Measurements from ENCODE around the gene DNAI1. TPM values are rescaled to one million over a fixed set of nuclear protein-coding genes. Genes with fewer than 3 reads are reported as not detected.

DNAI1 gene
- total RNA-seq, 1 experiment from 2014 or later: 1.1 TPM

DNA sequence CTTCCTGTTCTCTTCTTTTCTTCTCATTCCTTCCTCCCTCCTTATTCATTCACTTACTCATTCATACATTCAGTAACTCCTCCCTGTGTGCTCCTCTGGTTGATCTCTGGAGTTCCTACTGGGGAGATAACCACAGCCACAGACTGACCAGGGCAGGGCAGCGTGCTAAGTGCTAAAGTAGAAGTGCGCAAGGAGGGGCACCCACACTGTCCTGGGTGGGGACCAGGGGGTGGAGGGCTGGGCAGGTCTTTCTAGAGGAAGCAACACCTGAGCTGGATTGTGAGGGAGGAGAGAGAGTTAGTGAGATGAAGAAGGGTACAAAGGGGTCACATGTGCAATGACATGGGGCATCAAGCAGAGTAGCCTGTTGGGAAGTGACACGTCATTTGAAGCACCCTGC, 50.3 kb downstream of the DNAI1 start:
- Histone ChIP-seq H4K20me1 (ENCODE audit: insufficient read depth) (no peaks in the 10 kb centered on the region), H3K36me3 (ENCODE audit: control insufficient read depth in 1 of 2, insufficient read depth in 2 of 2, low read length in 2 of 2) (no peaks in the 10 kb centered on the region), H3K9me2 (ENCODE audit: insufficient read depth) (no peaks in the 10 kb centered on the region), H3K4me3 (replicated peaks in 1 of 2; ENCODE audit: low read depth in 1 of 2, low read length in 2 of 2) (no peak overlapping the region), H3K9me3 (ENCODE audit: control insufficient read depth in 1 of 2, insufficient read depth in 1 of 2, low read depth in 1 of 2, low read length in 2 of 2) (no peaks in the 10 kb centered on the region), H3K4me1 (ENCODE audit: control insufficient read depth in 1 of 2, insufficient read depth in 2 of 2, low read length in 2 of 2) (peaks cover 3 to 5% of the 10 kb centered on the region in 2 experiments; a peak in 2 of 4 replicates), H2AFZ (ENCODE audit: low read depth, low read length, poor library complexity, severe bottlenecking) (no peak overlapping the region), H3K4me2 (ENCODE audit: low read length) (no peak overlapping the region), H3K79me2 (ENCODE audit: insufficient read depth, low read length) (no peaks in the 10 kb centered on the region), H3K27ac (ENCODE audit: low read depth, low read length) (no peak overlapping the region), H3K27me3 (ENCODE audit: insufficient read depth, low read length) (no peaks in the 10 kb centered on the region), H3K9ac (ENCODE audit: low read length) (no peak overlapping the region)
- ChIA-PET POLR2A (no interaction called here), CTCF (no interaction called here), RAD21 (ENCODE audit: low non-redundant PET in 1 of 2, low total read pairs in 2 of 2, uncharacterized antibody in 2 of 2, unreplicated experiment in 2 of 2) (no interaction called here)
- no peak for DNase-seq (ENCODE audit: low read depth, low spot score)
- TF ChIP-seq, protein P1, sequence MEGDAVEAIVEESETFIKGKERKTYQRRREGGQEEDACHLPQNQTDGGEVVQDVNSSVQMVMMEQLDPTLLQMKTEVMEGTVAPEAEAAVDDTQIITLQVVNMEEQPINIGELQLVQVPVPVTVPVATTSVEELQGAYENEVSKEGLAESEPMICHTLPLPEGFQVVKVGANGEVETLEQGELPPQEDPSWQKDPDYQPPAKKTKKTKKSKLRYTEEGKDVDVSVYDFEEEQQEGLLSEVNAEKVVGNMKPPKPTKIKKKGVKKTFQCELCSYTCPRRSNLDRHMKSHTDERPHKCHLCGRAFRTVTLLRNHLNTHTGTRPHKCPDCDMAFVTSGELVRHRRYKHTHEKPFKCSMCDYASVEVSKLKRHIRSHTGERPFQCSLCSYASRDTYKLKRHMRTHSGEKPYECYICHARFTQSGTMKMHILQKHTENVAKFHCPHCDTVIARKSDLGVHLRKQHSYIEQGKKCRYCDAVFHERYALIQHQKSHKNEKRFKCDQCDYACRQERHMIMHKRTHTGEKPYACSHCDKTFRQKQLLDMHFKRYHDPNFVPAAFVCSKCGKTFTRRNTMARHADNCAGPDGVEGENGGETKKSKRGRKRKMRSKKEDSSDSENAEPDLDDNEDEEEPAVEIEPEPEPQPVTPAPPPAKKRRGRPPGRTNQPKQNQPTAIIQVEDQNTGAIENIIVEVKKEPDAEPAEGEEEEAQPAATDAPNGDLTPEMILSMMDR (IDR thresholded peaks at IDR 0.05 in 2 of 3, conservative IDR thresholded peaks at IDR 0.05 in 1 of 3; ENCODE audit: borderline replicate concordance in 1 of 3, insufficient read depth in 1 of 3, low read depth in 2 of 3, low read length in 2 of 3): no peak
- TF ChIP-seq JUND (IDR thresholded peaks at IDR 0.05): no peak
- TF ChIP-seq YY1 (IDR thresholded peaks at IDR 0.05; ENCODE audit: extremely low read depth, insufficient replicate concordance, low read depth, low read length): no peak
- no peak for ATAC-seq
- BruUV-seq (replicated peaks): no TSS peak
- intact Hi-C loops (cut with micrococcal nuclease): no loop called here

DNA sequence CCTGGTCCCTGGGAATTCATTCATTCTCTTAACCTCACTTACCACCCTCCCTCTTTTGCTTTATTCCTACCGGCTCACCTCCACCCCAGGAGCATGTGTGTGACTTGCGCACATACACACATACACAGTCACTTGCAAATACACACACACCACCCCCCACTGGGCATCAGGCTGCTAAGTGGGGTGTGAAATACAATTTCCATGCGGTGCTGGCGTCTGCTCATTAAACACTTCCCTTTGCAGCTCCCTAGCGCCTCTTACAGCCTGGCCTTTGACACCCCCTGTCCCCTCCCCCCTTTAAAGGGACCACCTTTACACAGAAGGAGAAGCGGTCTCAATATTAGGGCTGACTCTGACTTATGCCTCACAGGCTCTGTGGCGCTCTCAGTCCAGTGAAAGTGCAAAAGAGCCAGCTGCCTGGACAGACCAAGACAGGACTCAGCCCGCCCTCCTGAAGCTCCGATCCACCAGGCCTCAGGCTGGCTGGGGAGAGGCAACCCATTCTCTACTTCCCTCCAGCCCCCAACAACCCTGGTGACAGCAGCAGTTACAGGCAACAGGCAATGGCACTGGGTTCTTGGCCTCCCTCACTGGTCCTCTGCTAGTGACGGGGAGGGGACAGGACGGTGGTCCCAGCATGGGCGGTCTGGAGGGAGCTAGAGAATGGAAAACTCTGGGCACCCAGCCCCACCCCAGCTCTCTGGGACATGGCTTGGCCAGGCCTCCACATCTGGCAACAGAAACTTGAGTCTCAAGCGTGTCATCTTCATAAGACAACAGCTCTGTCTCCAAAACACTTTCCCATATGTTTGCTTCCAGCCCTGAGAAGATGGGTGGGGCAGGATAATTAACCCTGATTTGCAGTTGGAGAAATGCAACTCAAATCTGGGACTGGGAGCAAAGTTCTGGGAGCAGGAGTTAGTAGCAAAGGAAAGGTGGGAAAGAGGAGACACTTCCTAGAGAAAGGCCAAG, 52.2 kb downstream of the DNAI1 start:
- Histone ChIP-seq H3K9ac (ENCODE audit: low read length) (no peak overlapping the region), H2AFZ (ENCODE audit: low read depth, low read length, poor library complexity, severe bottlenecking) (no peak overlapping the region), H3K4me2 (ENCODE audit: low read length) (no peak overlapping the region), H3K27me3 (ENCODE audit: insufficient read depth, low read length) (no peaks in the 10 kb centered on the region), H3K27ac (ENCODE audit: low read depth, low read length) (no peak overlapping the region), H3K36me3 (ENCODE audit: control insufficient read depth in 1 of 2, insufficient read depth in 2 of 2, low read length in 2 of 2) (no peaks in the 10 kb centered on the region), H3K4me3 (replicated peaks in 1 of 2; ENCODE audit: low read depth in 1 of 2, low read length in 2 of 2) (no peak overlapping the region), H3K4me1 (ENCODE audit: control insufficient read depth in 1 of 2, insufficient read depth in 2 of 2, low read length in 2 of 2) (peaks cover 3 to 5% of the 10 kb centered on the region in 2 experiments; a peak in 2 of 4 replicates), H4K20me1 (ENCODE audit: insufficient read depth) (no peaks in the 10 kb centered on the region), H3K79me2 (ENCODE audit: insufficient read depth, low read length) (no peaks in the 10 kb centered on the region), H3K9me2 (ENCODE audit: insufficient read depth) (no peaks in the 10 kb centered on the region), H3K9me3 (ENCODE audit: control insufficient read depth in 1 of 2, insufficient read depth in 1 of 2, low read depth in 1 of 2, low read length in 2 of 2) (no peaks in the 10 kb centered on the region)
- ChIA-PET POLR2A (no interaction called here), RAD21 (ENCODE audit: low non-redundant PET in 1 of 2, low total read pairs in 2 of 2, uncharacterized antibody in 2 of 2, unreplicated experiment in 2 of 2) (no interaction called here), CTCF (no interaction called here)
- no TSS peak for BruUV-seq (replicated peaks)
- DNase-seq (ENCODE audit: low read depth, low spot score) (no peak), ATAC-seq (no peak)
- intact Hi-C loops (cut with micrococcal nuclease): no loop called here
- no peak for TF ChIP-seq ELF1 (IDR thresholded peaks at IDR 0.05; ENCODE audit: borderline replicate concordance, low read depth)
- no peak for TF ChIP-seq EGR1 (IDR thresholded peaks at IDR 0.05; ENCODE audit: low read depth)
- TF ChIP-seq EZH2phosphoT487 (IDR thresholded peaks at IDR 0.05; ENCODE audit: borderline replicate concordance): no peak
- TF ChIP-seq SIN3A (IDR thresholded peaks at IDR 0.05; ENCODE audit: low read depth): no peak
- no peak for TF ChIP-seq JUND (IDR thresholded peaks at IDR 0.05)
- TF ChIP-seq ZFX (IDR thresholded peaks at IDR 0.05): no peak
- no peak for TF ChIP-seq ZNF274 (IDR thresholded peaks at IDR 0.05; ENCODE audit: low read depth, low read length)
- TF ChIP-seq, protein P2, sequence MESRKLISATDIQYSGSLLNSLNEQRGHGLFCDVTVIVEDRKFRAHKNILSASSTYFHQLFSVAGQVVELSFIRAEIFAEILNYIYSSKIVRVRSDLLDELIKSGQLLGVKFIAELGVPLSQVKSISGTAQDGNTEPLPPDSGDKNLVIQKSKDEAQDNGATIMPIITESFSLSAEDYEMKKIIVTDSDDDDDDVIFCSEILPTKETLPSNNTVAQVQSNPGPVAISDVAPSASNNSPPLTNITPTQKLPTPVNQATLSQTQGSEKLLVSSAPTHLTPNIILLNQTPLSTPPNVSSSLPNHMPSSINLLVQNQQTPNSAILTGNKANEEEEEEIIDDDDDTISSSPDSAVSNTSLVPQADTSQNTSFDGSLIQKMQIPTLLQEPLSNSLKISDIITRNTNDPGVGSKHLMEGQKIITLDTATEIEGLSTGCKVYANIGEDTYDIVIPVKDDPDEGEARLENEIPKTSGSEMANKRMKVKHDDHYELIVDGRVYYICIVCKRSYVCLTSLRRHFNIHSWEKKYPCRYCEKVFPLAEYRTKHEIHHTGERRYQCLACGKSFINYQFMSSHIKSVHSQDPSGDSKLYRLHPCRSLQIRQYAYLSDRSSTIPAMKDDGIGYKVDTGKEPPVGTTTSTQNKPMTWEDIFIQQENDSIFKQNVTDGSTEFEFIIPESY (IDR thresholded peaks at IDR 0.05; ENCODE audit: extremely low read depth, insufficient replicate concordance, low read length): no peak
- TF ChIP-seq YY1 (IDR thresholded peaks at IDR 0.05; ENCODE audit: extremely low read depth, insufficient replicate concordance, low read depth, low read length): no peak
